Measurements from ENCODE around the gene ADO. TPM values are rescaled to one million over a fixed set of nuclear protein-coding genes. Genes with fewer than 3 reads are reported as not detected.
A peak's percentile ranks its signal among the peaks of the same experiment; 100 is the strongest.

The ADO gene
- total and polyA plus RNA-seq, 3 donors from 2014 or later = 65.9 to 93.9 (median 87.8) TPM

DNA sequence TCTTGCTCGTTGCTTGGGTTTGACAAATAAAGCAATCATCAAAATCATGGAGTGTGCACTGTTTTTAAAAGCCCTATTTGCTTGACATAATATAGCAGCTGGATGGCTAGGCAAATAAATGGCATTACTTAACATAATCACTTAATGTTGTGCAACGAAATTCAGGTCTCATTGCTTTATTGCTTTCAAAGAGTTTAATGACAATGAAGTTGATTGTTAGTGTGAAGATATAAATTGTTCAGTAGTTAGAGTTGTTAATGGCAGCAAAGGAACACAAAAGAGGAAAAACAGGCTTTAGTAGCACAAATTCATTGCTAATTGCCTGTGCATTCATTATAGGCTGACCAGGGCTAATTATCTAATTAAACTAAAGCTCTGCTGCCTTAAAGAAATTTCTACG is 7.6 kb upstream of the ADO start:
- no peak for DNase-seq
- no peaks in the 10 kb centered on the region for H3K27me3 ChIP-seq
- H3K4me1 ChIP-seq = no peaks in the 10 kb centered on the region
- H3K9me3 ChIP-seq = no peaks in the 10 kb centered on the region
- no peak overlapping the region for H3K27ac ChIP-seq
- TF ChIP-seq, protein P1, sequence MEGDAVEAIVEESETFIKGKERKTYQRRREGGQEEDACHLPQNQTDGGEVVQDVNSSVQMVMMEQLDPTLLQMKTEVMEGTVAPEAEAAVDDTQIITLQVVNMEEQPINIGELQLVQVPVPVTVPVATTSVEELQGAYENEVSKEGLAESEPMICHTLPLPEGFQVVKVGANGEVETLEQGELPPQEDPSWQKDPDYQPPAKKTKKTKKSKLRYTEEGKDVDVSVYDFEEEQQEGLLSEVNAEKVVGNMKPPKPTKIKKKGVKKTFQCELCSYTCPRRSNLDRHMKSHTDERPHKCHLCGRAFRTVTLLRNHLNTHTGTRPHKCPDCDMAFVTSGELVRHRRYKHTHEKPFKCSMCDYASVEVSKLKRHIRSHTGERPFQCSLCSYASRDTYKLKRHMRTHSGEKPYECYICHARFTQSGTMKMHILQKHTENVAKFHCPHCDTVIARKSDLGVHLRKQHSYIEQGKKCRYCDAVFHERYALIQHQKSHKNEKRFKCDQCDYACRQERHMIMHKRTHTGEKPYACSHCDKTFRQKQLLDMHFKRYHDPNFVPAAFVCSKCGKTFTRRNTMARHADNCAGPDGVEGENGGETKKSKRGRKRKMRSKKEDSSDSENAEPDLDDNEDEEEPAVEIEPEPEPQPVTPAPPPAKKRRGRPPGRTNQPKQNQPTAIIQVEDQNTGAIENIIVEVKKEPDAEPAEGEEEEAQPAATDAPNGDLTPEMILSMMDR (IDR thresholded peaks at IDR 0.05) = no peak
- TF ChIP-seq POLR2A (IDR thresholded peaks at IDR 0.05) = no peak
- WGBS, 2 donors = 83 to 87% methylated on average over 3 of the region's 3 CpGs
- intact Hi-C loops (cut with DNase I; ENCODE audit: low total_unique reads) = no loop called here
- H3K4me3 ChIP-seq = no peak overlapping the region
- H3K36me3 ChIP-seq (ENCODE audit: low read depth, missing control alignments) = no peaks in the 10 kb centered on the region

DNA sequence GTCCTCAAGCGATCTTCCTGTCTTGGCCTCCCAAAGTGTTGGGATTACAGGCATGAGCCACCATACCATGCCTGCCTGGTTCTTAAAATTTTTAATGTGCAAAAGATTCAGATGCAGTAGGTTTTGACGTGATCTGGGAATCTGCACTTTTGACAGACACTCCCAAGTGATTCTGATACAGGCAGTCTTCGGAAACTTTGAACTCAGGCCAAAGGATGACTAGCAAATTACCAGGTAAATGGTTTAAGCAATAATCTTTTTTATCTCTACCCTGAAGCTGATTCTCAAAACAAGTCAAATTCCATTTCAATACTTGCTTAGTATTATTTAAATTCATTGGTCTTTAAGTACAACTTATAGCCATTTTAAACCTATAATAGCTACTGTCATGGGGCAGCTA is 2.6 kb upstream of the ADO start:
- Histone ChIP-seq H3K27ac (no peak overlapping the region), H3K4me3 (no peak overlapping the region), H3K9me3 (no peaks in the 10 kb centered on the region), H3K4me1 (peaks cover 6% of the 10 kb centered on the region), H3K27me3 (no peaks in the 10 kb centered on the region), H3K36me3 (ENCODE audit: low read depth, missing control alignments) (no peaks in the 10 kb centered on the region)
- no peak for TF ChIP-seq POLR2A (IDR thresholded peaks at IDR 0.05)
- TF ChIP-seq, protein P1 (IDR thresholded peaks at IDR 0.05) = no peak
- 84 to 87% methylated on average over 3 of the region's 3 CpGs for WGBS, 2 donors
- intact Hi-C loops (cut with DNase I; ENCODE audit: low total_unique reads) = no loop called here
- DNase-seq = no peak

DNA sequence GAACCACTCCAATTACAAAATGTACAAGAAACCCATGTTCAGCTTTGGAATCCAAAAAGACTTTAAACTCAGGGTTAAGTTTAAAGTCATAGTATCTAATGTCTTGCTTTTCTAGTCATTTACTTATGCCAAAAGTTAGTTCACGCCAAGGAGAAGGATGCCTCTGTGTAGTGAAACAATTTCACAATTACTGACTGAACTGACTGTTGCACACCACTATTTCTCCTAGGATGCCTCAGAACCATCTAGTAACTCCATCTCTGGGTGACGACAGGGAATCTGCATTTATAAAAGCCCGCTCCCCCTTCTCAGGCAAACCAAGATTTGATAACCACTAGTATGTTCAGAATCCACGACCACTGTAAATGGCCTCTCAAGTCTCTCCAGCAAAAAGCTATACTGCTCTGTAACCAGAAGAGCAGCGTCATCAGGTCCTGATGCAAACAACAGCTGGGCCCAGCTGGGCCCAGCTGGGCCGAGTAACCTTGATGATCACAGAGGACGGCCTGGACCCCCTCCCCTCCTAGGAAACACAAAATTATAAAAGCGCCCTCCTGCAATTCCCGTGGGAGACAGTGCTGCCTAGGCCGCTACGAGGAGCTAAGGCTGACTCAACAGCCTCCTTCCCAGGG is 680 bp upstream of the ADO start:
- 14 to 19% methylated on average over 8 to 11 of the region's 11 CpGs for WGBS, 2 donors
- intact Hi-C loops (cut with DNase I; ENCODE audit: low total_unique reads) = no loop called here
- TF ChIP-seq POLR2A (IDR thresholded peaks at IDR 0.05) = no peak
- TF ChIP-seq, protein P1 (IDR thresholded peaks at IDR 0.05) = no peak

DNA sequence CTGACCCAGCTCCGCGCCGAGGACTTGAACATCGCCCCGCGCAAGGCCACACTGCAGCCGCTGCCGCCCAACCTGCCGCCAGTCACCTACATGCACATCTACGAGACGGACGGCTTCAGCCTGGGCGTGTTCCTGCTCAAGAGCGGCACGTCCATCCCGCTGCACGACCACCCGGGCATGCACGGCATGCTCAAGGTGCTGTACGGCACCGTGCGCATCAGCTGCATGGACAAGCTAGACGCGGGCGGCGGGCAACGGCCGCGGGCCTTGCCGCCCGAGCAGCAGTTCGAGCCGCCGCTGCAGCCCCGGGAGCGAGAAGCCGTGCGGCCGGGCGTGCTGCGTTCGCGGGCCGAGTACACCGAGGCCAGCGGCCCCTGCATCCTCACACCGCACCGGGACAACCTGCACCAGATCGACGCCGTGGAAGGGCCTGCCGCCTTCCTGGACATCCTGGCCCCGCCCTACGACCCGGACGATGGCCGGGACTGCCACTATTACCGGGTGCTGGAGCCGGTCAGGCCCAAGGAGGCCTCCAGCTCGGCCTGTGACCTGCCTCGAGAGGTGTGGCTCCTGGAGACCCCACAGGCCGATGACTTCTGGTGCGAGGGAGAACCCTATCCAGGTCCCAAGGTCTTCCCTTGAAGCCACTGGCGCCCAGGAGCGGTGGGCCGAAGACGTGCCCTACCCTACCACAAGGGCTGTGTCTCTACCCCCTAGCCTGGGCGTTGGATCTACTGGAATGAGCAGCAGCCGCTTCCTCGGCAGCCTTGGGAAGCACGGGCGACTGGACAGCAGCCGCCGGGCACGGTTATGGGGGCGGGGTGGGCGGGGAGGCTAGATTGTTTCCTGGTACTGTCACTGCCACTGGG is 945 bp downstream of the ADO start:
- intact Hi-C loops (cut with DNase I; ENCODE audit: low total_unique reads) = no loop called here
- Histone ChIP-seq H3K9me3 (no peaks in the 10 kb centered on the region), H3K4me1 (peaks cover 11% of the 10 kb centered on the region), H3K27me3 (no peaks in the 10 kb centered on the region), H3K36me3 (ENCODE audit: low read depth, missing control alignments) (no peaks in the 10 kb centered on the region), H3K27ac (peak overlapping the region; percentile 97 to 98), H3K4me3 (peak overlapping the region; percentile 85 to 86)
- TF ChIP-seq, protein P1 (IDR thresholded peaks at IDR 0.05) = no peak
- no peak for TF ChIP-seq POLR2A (IDR thresholded peaks at IDR 0.05)
- WGBS, 2 donors = 1 to 3% methylated on average over 17 to 34 of the region's 77 CpGs
- peak; percentile 49 for DNase-seq

More for the DNA sequence above, 680 bp upstream of the ADO start:
- Histone ChIP-seq H3K27me3 (no peaks in the 10 kb centered on the region), H3K4me1 (peaks cover 11% of the 10 kb centered on the region), H3K36me3 (ENCODE audit: low read depth, missing control alignments) (no peaks in the 10 kb centered on the region), H3K27ac (peak overlapping the region; percentile 97 to 98), H3K9me3 (no peaks in the 10 kb centered on the region), H3K4me3 (peak overlapping the region; percentile 85 to 86)
- no peak for DNase-seq

Data from testis (tissue), 3 donors.